NCI-H2196 (cell line): ENCODE results near the gene FBF1.
"Not testable (repeated sequence)": the region's sequence is repeated elsewhere in the genome, so short reads cannot be mapped to it uniquely, and the experiment has no call there.

Experiments
- DNase-seq: peaks from one replicate; lab custom pipeline; 2025; ENCODE audit not compliant: unreplicated experiment; lab: John Stamatoyannopoulos, UW

Gene FBF1

GRCh38 chr17:75876938-75877751 is 63.7 kb downstream of the FBF1 start:
- peak; percentile 85 for DNase-seq

GRCh38 chr17:75876190-75876937 is 64.5 kb downstream of the FBF1 start:
- DNase-seq, result peak; percentile 97

- no peak for DNase-seq
These were observed 65.0 kb downstream of the FBF1 start for GRCh38 chr17:75875940-75876189.

DNA sequence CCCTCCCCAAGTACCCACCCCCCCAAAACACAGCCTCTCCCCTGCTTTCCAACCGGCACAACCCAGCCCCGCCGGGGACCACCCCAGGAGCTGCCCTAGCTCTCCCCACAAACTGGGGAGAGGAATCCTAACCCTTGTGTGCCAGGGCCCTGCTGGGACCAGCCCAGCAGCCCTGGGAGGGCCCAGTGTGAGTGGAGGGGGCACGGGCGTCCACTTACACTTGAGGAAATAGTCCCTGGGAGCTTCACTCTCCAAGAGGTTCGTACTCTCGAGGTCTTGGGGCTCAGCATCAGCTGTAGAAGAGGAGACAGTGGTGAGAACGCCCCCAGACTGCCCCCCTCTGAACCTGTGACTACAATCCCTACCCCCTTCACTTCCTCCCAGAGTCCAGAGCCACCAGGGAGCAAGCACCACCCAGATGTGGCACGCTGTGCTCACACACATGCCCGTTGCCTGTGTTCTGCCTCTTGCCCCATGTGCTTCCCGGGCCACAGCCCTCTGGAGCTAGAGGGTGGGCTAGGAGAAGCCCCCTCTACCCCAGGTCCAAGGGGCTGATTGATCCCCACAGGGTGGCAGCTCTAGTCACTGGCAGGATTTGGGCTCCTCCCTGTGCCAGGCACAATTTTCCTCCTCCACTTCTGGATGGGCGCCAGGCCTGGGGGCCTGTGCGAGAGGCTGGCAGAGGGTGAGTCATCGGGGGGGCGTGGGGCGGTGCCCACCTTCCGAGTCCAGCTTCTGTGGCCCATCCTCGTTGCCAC is 65.5 kb downstream of the FBF1 start:
- DNase-seq, result peak; percentile 84

- DNase-seq, result no peak
These were observed 66.3 kb downstream of the FBF1 start for GRCh38 chr17:75874323-75875181.

DNA sequence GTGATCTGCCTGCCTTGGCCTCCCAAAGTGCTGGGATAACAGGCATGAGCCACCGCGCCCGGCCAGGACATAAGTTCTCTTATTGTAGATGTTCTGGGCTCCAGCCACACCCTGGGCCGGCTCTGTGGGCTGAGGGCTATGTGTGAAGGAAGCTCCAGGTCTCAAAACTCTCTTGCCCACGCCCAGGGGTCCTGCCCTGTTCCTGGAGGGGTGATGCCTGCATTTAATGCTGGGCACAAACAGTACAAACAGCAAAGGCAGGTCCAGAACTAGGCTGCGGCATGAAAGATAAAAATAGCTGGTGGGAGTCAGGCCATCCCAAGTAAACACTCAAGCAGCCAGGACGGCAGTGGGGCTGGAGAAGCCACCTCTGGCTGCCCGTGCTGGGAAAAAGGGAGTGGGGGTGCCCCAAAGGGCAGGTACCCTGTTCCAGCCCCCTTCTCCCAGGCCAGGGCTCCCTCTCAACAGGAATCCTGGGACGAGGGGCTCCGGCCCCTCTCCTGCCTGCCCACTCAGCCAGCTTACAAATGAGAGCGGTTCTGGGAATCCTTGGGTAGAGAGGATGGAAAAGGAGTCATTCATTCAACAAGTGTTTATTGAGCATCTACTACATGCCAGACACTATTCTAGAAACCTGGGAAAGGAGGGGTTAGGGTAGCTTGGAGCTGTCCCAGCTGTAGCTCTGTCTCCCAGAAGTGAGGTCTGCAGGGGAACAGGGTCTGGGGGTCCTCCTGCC is 67.1 kb downstream of the FBF1 start:
- DNase-seq, result no peak

GRCh38 chr17:75872434-75873351 is 68.1 kb downstream of the FBF1 start:
- DNase-seq, result peak; percentile 79

DNA sequence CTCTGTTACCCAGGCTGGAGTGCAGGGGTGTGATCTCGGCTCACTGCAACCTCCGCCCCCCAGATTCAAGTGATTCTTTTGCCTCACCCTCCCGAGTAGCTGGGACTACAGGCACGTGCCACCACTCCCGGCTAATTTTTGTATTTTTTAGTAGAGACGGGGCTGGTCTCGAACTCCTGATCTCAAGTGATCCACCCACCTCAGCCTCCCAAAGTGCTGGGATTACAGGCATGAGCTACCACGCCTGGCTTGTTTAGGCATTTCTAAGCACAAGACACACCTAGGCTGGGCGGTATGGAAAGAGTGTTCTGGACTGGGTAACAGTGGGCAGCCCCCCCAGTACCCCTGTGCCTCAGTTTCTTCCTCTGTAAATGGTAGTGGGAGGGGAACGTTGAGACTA is 70.6 kb downstream of the FBF1 start:
- DNase-seq, result not testable (repeated sequence)

DNA sequence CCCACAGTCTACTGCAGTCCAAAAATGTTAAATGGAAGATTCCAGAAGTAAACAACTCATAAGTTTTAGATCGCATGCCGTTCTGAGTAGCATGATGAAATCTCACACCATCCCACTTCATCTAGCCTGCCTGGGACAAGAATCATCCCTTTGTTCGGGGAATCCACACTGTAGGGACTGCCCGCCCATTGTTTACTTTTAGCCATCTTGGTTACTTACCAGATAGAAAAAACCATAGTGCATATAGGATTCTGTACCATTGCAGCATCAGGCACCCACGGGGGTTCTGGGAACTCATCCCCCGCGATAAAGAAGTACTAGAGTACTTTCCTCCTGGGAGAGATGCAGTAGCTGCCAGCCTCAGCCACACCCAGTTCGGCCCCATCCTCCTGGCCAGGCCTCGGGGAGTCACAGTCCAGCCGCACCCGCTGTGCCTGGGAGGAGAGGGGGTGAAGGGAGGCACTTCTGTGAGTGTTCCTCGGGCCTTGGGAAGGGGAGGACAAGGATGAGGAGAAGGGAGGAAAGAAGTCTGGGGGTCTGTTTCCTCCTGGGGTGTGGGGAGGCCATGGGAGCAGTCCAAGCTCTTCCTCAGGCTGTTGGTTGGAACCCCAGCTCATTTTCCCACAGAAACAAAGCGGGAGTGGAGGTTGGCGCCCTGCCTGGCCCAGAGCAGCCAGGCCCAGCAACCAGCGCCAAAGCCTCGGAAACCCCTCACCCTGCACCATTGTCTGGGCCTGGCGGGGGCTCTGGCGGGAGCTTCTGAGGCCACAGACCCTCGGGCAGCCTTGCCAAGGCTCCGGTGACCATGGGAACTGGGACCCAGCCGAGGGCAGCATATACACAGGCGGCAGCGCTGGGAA is 71.3 kb downstream of the FBF1 start:
- no peak for DNase-seq

- not testable (repeated sequence) for DNase-seq
These were observed 72.0 kb downstream of the FBF1 start for GRCh38 chr17:75868730-75869281.

- DNase-seq, result not testable (repeated sequence)
These were observed 75.2 kb downstream of the FBF1 start for GRCh38 chr17:75865404-75866188.

- DNase-seq, result not testable (repeated sequence)
These were observed 76.0 kb downstream of the FBF1 start for GRCh38 chr17:75864887-75865286.

DNA sequence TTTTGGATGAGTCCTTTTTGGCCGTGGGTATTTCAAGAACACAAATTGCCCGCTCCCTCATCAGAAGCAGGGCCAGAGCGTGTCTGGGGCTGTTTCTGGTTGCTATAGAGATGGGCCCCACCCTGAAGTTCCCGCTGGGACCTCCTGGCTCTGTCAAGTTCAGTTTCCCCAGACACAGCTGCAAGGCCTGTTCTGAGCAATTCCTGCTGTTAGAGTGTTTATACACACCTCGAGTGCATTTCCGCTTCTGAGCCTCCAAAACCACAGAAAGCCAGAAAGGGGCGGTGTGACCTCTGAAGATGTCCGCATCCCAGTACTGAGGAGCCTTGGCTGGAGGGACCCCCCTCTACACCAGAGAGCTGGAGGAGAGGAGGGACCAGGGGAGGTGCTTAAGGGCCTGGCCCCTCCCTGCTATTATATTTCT is 76.4 kb downstream of the FBF1 start:
- DNase-seq, result no peak

GRCh38 chr17:75861927-75862317 is 78.9 kb downstream of the FBF1 start:
- no peak for DNase-seq
